ENCODE measurements around the gene GIGYF1.

DNA sequence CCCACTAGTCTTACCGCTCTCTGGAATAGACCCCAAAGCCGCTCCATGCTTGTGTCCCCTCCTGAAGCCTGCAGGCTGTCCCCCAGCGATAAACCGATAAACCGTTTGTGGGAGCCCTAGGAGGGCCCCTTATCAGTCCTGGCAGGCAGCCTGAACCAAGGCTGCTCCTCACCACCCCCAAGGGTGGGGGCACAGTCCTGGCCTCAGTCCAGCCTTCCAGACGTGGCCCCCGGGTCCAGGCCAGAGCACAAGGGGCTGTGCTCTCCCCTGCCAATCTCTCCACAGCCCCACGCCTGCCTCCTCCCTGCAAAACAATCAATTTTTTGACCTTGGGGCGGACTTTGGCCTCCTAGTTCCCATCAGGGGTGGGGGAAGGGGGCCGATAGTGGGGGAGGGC is 52.6 kb downstream of the GIGYF1 start, which contains the start of gene TFR2:
- TF ChIP-seq, protein P1, sequence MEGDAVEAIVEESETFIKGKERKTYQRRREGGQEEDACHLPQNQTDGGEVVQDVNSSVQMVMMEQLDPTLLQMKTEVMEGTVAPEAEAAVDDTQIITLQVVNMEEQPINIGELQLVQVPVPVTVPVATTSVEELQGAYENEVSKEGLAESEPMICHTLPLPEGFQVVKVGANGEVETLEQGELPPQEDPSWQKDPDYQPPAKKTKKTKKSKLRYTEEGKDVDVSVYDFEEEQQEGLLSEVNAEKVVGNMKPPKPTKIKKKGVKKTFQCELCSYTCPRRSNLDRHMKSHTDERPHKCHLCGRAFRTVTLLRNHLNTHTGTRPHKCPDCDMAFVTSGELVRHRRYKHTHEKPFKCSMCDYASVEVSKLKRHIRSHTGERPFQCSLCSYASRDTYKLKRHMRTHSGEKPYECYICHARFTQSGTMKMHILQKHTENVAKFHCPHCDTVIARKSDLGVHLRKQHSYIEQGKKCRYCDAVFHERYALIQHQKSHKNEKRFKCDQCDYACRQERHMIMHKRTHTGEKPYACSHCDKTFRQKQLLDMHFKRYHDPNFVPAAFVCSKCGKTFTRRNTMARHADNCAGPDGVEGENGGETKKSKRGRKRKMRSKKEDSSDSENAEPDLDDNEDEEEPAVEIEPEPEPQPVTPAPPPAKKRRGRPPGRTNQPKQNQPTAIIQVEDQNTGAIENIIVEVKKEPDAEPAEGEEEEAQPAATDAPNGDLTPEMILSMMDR (IDR thresholded peaks at IDR 0.05): no peak
- TF ChIP-seq POLR2AphosphoS5 (IDR thresholded peaks at IDR 0.05) (no peak), POLR2A (IDR thresholded peaks at IDR 0.05) (no peak)
